IMR-90 (cell line): ENCODE results near the gene GSTM3. TPM values are rescaled to one million over a fixed set of nuclear protein-coding genes. Genes with fewer than 3 reads are reported as not detected.
A peak's percentile ranks its signal among the peaks of the same experiment; 100 is the strongest.

ENCODE experiments used
- ATAC-seq: fragments of 200-7000 bp; cut with Tn5 transposase; 2 replicates; pipeline ENCODE4 v1.9.1; 2020; ENCODE audit warnings: low read depth, mild to moderate bottlenecking, moderate library complexity
- BruUV-seq: library from RNA; stranded (reverse); fragments of 400-500 nt; replicated peaks from 2 replicates; lab custom pipeline; 2021; lab: Mats Ljungman, UMichigan
- CTCF ChIA-PET: fragments of 300-600 bp; formaldehyde crosslinking; extraction: SDS; loops from one replicate; lab custom pipeline; 2021; ENCODE audit warnings: antibody characterized with exemption; lab: Yijun Ruan, JAX
- POLR2A ChIA-PET: fragments of 300-600 bp; sonication (Branson Sonifier 250); formaldehyde crosslinking; loops from one replicate; lab custom pipeline; 2022; ENCODE audit warnings: antibody characterized with exemption; ENCODE audit not compliant: unreplicated experiment; lab: Charles Lee
- DNase-seq: peaks from one replicate; pipeline ENCODE4 v3.0.0; 2013
- H2AFZ ChIP-seq: replicated peaks from 2 replicates; pipeline ENCODE3; 2013; ENCODE audit warnings: low read length, mild to moderate bottlenecking; ENCODE audit not compliant: poor library complexity
- H2AK5ac ChIP-seq: 2 replicates; pipeline ENCODE4 v1.6.1; 2013; ENCODE audit warnings: low read depth, low read length, inconsistent platforms
- H2AK9ac ChIP-seq: replicated peaks from 2 replicates; pipeline ENCODE3; 2013; ENCODE audit warnings: mild to moderate bottlenecking, low read depth, low read length, moderate library complexity; ENCODE audit not compliant: poor library complexity
- H2BK120ac ChIP-seq: 2 replicates; pipeline ENCODE4 v1.6.1; 2013; ENCODE audit warnings: low read depth, low read length, inconsistent platforms
- H2BK15ac ChIP-seq: 3 replicates; pipeline ENCODE4 v1.6.1; 2013; ENCODE audit warnings: low read depth, low read length, inconsistent platforms
- H2BK20ac ChIP-seq: 2 replicates; pipeline ENCODE4 v1.6.1; 2013; ENCODE audit warnings: low read depth, mild to moderate bottlenecking, inconsistent platforms, low read length, moderate library complexity
- H2BK5ac ChIP-seq: 2 replicates; pipeline ENCODE4 v1.6.1; 2013; ENCODE audit warnings: mild to moderate bottlenecking, low read depth, low read length, inconsistent platforms; ENCODE audit not compliant: poor library complexity, severe bottlenecking
- H3K14ac ChIP-seq: replicated peaks from 2 replicates; pipeline ENCODE4 v1.6.1; 2013; ENCODE audit warnings: low read depth, low read length, inconsistent platforms
- H3K18ac ChIP-seq: 2 replicates; pipeline ENCODE4 v1.6.1; 2013; ENCODE audit warnings: low read depth, low read length, control low read depth
- H3K23ac ChIP-seq: 2 replicates; pipeline ENCODE4 v1.6.1; 2013; ENCODE audit warnings: low read depth, low read length, inconsistent platforms
- H3K27ac ChIP-seq: 2 replicates; pipeline ENCODE4 v1.5.1; 2013; ENCODE audit warnings: mild to moderate bottlenecking, control low read depth, low read length; ENCODE audit not compliant: insufficient read depth
- H3K27me3 ChIP-seq: 2 replicates; pipeline ENCODE4 v1.6.1; 2013; ENCODE audit warnings: low read length; ENCODE audit not compliant: control insufficient read depth, insufficient read depth
- H3K36me3 ChIP-seq: 2 replicates; pipeline ENCODE4 v1.6.1; 2013; ENCODE audit warnings: low read length, mixed read lengths; ENCODE audit not compliant: control insufficient read depth, insufficient read depth
- H3K4ac ChIP-seq: 2 replicates; pipeline ENCODE4 v1.6.1; 2013; ENCODE audit warnings: low read depth, low read length, inconsistent platforms
- H3K4me1 ChIP-seq: 2 replicates; pipeline ENCODE4 v1.6.1; 2013; ENCODE audit warnings: low read length, mixed read lengths; ENCODE audit not compliant: control insufficient read depth, insufficient read depth
- H3K4me2 ChIP-seq: 2 replicates; pipeline ENCODE4 v1.6.1; 2013; ENCODE audit warnings: low read depth, mild to moderate bottlenecking, control low read depth, low read length, moderate library complexity
- H3K4me3 ChIP-seq: 2 replicates; pipeline ENCODE4 v1.5.1; 2013; ENCODE audit warnings: low read depth, mild to moderate bottlenecking, control low read depth, low read length, moderate library complexity; ENCODE audit not compliant: insufficient read depth
- H3K56ac ChIP-seq: 2 replicates; pipeline ENCODE4 v1.6.1; 2013; ENCODE audit warnings: low read length, inconsistent platforms; ENCODE audit not compliant: insufficient read depth; ENCODE audit errors: extremely low read depth
- H3K79me1 ChIP-seq, 2 experiments: 2 replicates each; pipeline ENCODE4 v1.6.1; 2013; ENCODE audit warnings: low read length in 2 of 2, inconsistent platforms in 1 of 2, low read depth in 1 of 2
- H3K9ac ChIP-seq: 2 replicates; pipeline ENCODE4 v1.6.1; 2013; ENCODE audit warnings: low read depth, low read length, control low read depth
- H3K9me1 ChIP-seq: 2 replicates; pipeline ENCODE4 v1.6.1; 2013; ENCODE audit warnings: low read length, inconsistent platforms; ENCODE audit not compliant: insufficient read depth
- H3K9me3 ChIP-seq: 2 replicates; pipeline ENCODE4 v1.6.1; 2013; ENCODE audit warnings: low read length; ENCODE audit not compliant: control insufficient read depth, insufficient read depth
- H4K20me1 ChIP-seq: 2 replicates; pipeline ENCODE4 v1.6.1; 2013; ENCODE audit warnings: low read length, inconsistent platforms; ENCODE audit not compliant: insufficient read depth
- H4K5ac ChIP-seq: 2 replicates; pipeline ENCODE4 v1.6.1; 2013; ENCODE audit warnings: mild to moderate bottlenecking, low read depth, low read length, control low read depth
- H4K8ac ChIP-seq, 2 experiments: 2 replicates each; pipeline ENCODE4 v1.6.1; 2013; ENCODE audit warnings: low read depth in 2 of 2, low read length in 2 of 2, control low read depth in 1 of 2, inconsistent platforms in 1 of 2
- H4K91ac ChIP-seq: 2 replicates; pipeline ENCODE4 v1.6.1; 2013; ENCODE audit warnings: low read depth, low read length, inconsistent platforms; ENCODE audit not compliant: insufficient read depth
- BHLHE40 ChIP-seq: fragments of 150-350 bp; IDR thresholded peaks from 2 replicates; pipeline ENCODE4 v1.6.1; 2016; ENCODE audit warnings: mild to moderate bottlenecking, low read depth, low read length
- CEBPB ChIP-seq: IDR thresholded peaks from 2 replicates; pipeline ENCODE4 v1.6.1; 2012; ENCODE audit warnings: low read depth, low read length, improper control_type of control experiment
- CHD1 ChIP-seq: IDR thresholded peaks from 2 replicates; pipeline ENCODE4 v1.6.1; 2012; ENCODE audit warnings: low read depth, low read length, improper control_type of control experiment
- ELK1 ChIP-seq: fragments of 150-350 bp; IDR thresholded peaks from 2 replicates; pipeline ENCODE4 v1.6.1; 2016; ENCODE audit warnings: low read depth, mild to moderate bottlenecking, low read length, moderate library complexity, borderline replicate concordance
- MAZ ChIP-seq: IDR thresholded peaks from 2 replicates; pipeline ENCODE4 v1.6.1; 2012; ENCODE audit warnings: low read depth, mild to moderate bottlenecking, low read length, improper control_type of control experiment, moderate library complexity, borderline replicate concordance
- MXI1 ChIP-seq: IDR thresholded peaks from 2 replicates; pipeline ENCODE4 v1.6.1; 2012; ENCODE audit warnings: low read depth, mild to moderate bottlenecking, low read length, moderate library complexity, borderline replicate concordance
- NFE2L2 ChIP-seq: fragments of 150-350 bp; IDR thresholded peaks from 2 replicates; pipeline ENCODE4 v1.6.1; 2016; ENCODE audit warnings: low read depth, mild to moderate bottlenecking, low read length
- POLR2A ChIP-seq: IDR thresholded peaks from 2 replicates; pipeline ENCODE4 v1.6.1; 2012; ENCODE audit warnings: mild to moderate bottlenecking, low read depth, low read length
- RAD21 ChIP-seq: IDR thresholded peaks from 2 replicates; pipeline ENCODE4 v1.6.1; 2012; ENCODE audit warnings: low read length, improper control_type of control experiment
- RCOR1 ChIP-seq: IDR thresholded peaks from 2 replicates; pipeline ENCODE4 v1.6.1; 2012; ENCODE audit warnings: mild to moderate bottlenecking, low read length, improper control_type of control experiment; ENCODE audit not compliant: insufficient replicate concordance
- RFX5 ChIP-seq: IDR thresholded peaks from 2 replicates; pipeline ENCODE4 v1.8.0; 2012; ENCODE audit warnings: low read depth, mild to moderate bottlenecking, low read length, moderate library complexity
- SMC3 ChIP-seq: fragments of 150-350 bp; IDR thresholded peaks from 2 replicates; pipeline ENCODE4 v1.6.1; 2016; ENCODE audit warnings: low read depth, mild to moderate bottlenecking, antibody characterized with exemption, low read length, moderate library complexity
- WGBS, 2 experiments: methylation state at CpG; one replicate each; pipeline versions ENCODE4 v1.1.5 to v1.1.7; 2013; ENCODE audit warnings: missing lambda C conversion rate in 2 of 2; ENCODE audit not compliant: insufficient read length in 1 of 2; ENCODE audit errors: extremely low coverage in 2 of 2; 5-methylcytosine and 5-hydroxymethylcytosine counted together
- dilution Hi-C: fragments of 300-500 bp; cut with HindIII; formaldehyde crosslinking; loops from one replicate; pipeline ENCODE4 v1.14.3; 2018; ENCODE audit warnings: low sequenced_read_pairs; ENCODE audit not compliant: unreplicated experiment
- in situ Hi-C: fragments of 300-500 bp; cut with MboI; formaldehyde crosslinking; loops from 3 replicates; pipeline ENCODE4 v1.14.3; 2019; ENCODE audit warnings: low sequenced_read_pairs, inconsistent platforms, mixed read lengths
- intact Hi-C: fragments of 100-400 bp; cut with micrococcal nuclease; formaldehyde crosslinking; loops from 2 replicates; pipeline ENCODE4 v1.10.0; 2022
- polyA plus RNA-seq, 3 experiments: library from polyadenylated mRNA; depleted of rRNA; stranded (reverse); fragments of >200 nt; gene quantifications; 2 replicates each; pipeline ENCODE4 v1.2.3, GENCODE V29; 2012; ENCODE audit warnings: low replicate concordance in 1 of 3
- total RNA-seq: library from RNA; depleted of rRNA; stranded (reverse); fragments of >200 nt; gene quantifications from 2 replicates; pipeline ENCODE4 v1.2.3, GENCODE V29; 2012
- TF ChIP-seq, protein P1 (sequence below): conservative IDR thresholded peaks from 2 replicates; pipeline ENCODE4 v1.5.1; 2012; ENCODE audit warnings: mild to moderate bottlenecking, low read depth, low read length, improper control_type of control experiment

Gene GSTM3
- total and polyA plus RNA-seq, 2 of the 4 experiments (the other 2 are of a cell fraction), result 102 to 131 TPM

DNA sequence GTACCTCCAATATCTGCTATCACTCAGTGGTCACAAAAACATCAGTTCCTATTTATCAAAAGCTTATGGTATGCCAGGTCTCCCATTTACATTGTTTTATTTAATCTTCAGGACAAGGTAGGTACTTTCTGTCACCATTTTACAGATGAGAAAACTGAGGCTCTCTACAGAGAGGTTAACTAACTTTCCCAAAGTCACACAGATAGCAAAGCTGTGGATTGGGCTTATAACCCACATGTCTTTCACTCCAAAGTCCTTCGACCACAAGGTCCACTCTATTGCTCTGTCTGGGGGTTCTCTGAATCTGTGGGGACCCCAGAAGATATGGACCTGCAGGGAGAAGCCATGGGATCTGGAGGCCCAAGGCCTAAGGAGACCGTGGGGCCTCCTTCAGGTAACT, 49.5 kb upstream of the GSTM3 start (continued):
- TF ChIP-seq RCOR1 (no peak), MXI1 (no peak)

DNA sequence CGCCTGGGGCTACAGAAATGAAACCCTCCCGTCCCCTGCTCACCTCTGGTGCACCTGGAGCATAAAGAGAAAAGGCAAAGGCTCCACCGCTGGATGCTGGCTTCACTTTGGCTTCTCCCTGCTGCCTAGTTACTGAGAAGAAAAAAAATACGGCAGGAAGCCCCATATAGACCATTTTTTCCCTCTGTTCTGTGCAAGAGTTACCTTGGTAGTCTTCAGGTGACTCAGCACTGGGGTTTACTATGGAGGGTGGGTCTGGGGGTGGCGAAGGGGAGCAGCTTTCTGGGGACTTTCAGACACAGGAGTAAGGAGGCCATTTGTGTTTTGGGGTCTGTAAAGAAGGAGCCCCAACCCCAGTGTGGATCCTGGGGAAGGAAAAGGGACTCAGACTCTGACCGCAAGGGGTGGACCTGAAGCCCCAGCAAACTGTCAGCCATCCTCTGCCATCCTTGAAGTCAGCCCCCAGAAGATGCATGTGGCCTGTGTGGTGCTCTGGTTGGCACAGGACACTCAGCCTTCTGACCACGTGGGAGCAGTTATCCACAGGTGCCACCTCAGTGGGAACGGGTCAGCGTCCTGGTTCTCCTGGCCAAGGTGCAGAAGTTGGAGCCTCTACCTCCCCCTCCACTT, 48.8 kb upstream of the GSTM3 start:
- POLR2A ChIA-PET, result no interaction called here
- DNase-seq, result no peak
- in situ Hi-C loops, result loop anchor here (25.0 kb wide), 1 partner anchor 123 kb away; the partner anchor contains the start of gene CSF1
- TF ChIP-seq NFE2L2 (no peak), SMC3 (no peak), ELK1 (no peak), RFX5 (no peak), POLR2A (no peak), BHLHE40 (no peak), MAZ (no peak), CHD1 (no peak), MXI1 (no peak), CEBPB (no peak), RAD21 (no peak)
- TF ChIP-seq, protein P1, sequence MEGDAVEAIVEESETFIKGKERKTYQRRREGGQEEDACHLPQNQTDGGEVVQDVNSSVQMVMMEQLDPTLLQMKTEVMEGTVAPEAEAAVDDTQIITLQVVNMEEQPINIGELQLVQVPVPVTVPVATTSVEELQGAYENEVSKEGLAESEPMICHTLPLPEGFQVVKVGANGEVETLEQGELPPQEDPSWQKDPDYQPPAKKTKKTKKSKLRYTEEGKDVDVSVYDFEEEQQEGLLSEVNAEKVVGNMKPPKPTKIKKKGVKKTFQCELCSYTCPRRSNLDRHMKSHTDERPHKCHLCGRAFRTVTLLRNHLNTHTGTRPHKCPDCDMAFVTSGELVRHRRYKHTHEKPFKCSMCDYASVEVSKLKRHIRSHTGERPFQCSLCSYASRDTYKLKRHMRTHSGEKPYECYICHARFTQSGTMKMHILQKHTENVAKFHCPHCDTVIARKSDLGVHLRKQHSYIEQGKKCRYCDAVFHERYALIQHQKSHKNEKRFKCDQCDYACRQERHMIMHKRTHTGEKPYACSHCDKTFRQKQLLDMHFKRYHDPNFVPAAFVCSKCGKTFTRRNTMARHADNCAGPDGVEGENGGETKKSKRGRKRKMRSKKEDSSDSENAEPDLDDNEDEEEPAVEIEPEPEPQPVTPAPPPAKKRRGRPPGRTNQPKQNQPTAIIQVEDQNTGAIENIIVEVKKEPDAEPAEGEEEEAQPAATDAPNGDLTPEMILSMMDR, result no peak

More for the DNA sequence above, 48.8 kb upstream of the GSTM3 start:
- Histone ChIP-seq H3K4ac (peak overlapping the region; percentile 71; the same call in 1 of the 2 replicates), H2BK5ac (no peak overlapping the region), H3K79me1 (no peaks in the 10 kb centered on the region), H2AK5ac (peak overlapping the region; percentile 49), H3K14ac (no peak overlapping the region), H4K5ac (no peak overlapping the region), H3K9me3 (no peaks in the 10 kb centered on the region), H4K8ac (no peak overlapping the region), H3K23ac (no peak overlapping the region), H3K9me1 (peaks cover 28% of the 10 kb centered on the region), H2BK15ac (peak overlapping the region; percentile 53; the same call in 1 of the 3 replicates), H2BK120ac (peak overlapping the region; percentile 68; the same call in 1 of the 2 replicates), H3K18ac (no peak overlapping the region; the same call in 1 of the 2 replicates), H2AK9ac (no peak overlapping the region), H2AFZ (no peak overlapping the region), H4K20me1 (no peaks in the 10 kb centered on the region), H4K91ac (0 out of 2 replicates have a peak overlapping the region, but pooled peaks have one; percentile 62), H3K27ac (no peak overlapping the region), H3K4me2 (no peak overlapping the region), H3K36me3 (no peaks in the 10 kb centered on the region), H3K4me3 (no peak overlapping the region), H3K9ac (no peak overlapping the region), H3K4me1 (peaks cover 39% of the 10 kb centered on the region), H2BK20ac (peak overlapping the region; percentile 8; the same call in 1 of the 2 replicates), H3K56ac (no peak overlapping the region), H3K27me3 (no peaks in the 10 kb centered on the region)
- CTCF ChIA-PET, result interaction anchor here (0.6 to 1.8 kb wide), 3 partner anchors 13 to 950 kb away, joined by 3 to 4 read pairs (median 3); partner anchors contain the start of gene AHCYL1
- no peak for ATAC-seq
- intact Hi-C loops (no loop called here), dilution Hi-C loops (no loop called here)
- BruUV-seq, result no TSS peak
- 100% methylated on average over 1 of the region's 9 CpGs; no CpG with 5 or more reads in 1 of the 2 experiments for WGBS, 2 experiments
